ENCODE data around the gene DUSP14.

DNA sequence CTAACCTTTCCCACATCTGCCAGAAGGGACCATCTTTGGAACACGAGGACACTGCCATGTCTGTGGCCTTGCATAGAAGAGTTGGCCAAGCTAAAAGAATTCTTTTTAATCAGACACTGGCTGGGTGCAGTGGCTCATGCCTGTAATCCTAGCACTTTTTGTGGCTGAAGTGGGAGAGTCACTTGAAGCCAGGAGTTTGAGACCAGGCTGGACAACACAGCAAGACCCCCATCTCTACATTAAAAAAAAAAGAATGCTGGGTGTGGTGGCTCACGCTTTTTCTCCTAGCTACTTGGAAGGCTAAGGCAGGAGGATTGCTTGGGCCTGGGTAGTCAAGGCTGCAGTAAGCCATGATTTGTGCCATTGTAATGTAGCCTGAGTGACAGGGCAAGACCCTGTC, 9.3 kb upstream of the DUSP14 start:
- TF ChIP-seq POLR2A (IDR thresholded peaks at IDR 0.05), result no peak
- TF ChIP-seq, protein P1, sequence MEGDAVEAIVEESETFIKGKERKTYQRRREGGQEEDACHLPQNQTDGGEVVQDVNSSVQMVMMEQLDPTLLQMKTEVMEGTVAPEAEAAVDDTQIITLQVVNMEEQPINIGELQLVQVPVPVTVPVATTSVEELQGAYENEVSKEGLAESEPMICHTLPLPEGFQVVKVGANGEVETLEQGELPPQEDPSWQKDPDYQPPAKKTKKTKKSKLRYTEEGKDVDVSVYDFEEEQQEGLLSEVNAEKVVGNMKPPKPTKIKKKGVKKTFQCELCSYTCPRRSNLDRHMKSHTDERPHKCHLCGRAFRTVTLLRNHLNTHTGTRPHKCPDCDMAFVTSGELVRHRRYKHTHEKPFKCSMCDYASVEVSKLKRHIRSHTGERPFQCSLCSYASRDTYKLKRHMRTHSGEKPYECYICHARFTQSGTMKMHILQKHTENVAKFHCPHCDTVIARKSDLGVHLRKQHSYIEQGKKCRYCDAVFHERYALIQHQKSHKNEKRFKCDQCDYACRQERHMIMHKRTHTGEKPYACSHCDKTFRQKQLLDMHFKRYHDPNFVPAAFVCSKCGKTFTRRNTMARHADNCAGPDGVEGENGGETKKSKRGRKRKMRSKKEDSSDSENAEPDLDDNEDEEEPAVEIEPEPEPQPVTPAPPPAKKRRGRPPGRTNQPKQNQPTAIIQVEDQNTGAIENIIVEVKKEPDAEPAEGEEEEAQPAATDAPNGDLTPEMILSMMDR (IDR thresholded peaks at IDR 0.05 in 8 of 11, conservative IDR thresholded peaks at IDR 0.05 in 3 of 11), result no peak

Measured in spleen (tissue), 7 donors.